Measurements from ENCODE around the gene PNCK.

The PNCK gene

DNA sequence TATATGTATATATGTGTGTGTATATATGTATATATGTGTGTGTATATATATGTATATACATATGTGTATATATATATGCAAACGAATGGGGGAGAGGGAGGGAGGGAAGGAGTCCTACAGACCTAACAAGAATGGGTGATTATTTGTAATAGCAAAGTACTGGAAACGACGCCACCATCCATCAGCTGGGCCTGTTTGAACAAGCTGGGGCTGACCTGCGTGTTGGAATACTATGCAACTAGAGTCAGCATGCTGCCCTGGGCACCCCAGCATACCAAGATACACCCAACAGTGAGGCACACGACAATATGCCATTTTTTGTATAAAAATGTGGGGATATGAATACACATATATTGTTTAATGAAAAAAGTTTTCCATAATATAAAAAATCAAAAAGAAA, 53.0 kb downstream of the PNCK start:
- CTCF ChIA-PET = interaction anchor here (1.2 kb wide), 1 partner anchor 11 kb away, joined by 3 read pairs; no protein-coding TSS in a partner anchor
- DNase-seq (ENCODE audit: low read depth, low spot score) = no peak
- POLR2A ChIA-PET = no interaction called here
- no peak overlapping the region for H3K4me3 ChIP-seq (ENCODE audit: low read depth, low read length)
- TF ChIP-seq, protein P1, sequence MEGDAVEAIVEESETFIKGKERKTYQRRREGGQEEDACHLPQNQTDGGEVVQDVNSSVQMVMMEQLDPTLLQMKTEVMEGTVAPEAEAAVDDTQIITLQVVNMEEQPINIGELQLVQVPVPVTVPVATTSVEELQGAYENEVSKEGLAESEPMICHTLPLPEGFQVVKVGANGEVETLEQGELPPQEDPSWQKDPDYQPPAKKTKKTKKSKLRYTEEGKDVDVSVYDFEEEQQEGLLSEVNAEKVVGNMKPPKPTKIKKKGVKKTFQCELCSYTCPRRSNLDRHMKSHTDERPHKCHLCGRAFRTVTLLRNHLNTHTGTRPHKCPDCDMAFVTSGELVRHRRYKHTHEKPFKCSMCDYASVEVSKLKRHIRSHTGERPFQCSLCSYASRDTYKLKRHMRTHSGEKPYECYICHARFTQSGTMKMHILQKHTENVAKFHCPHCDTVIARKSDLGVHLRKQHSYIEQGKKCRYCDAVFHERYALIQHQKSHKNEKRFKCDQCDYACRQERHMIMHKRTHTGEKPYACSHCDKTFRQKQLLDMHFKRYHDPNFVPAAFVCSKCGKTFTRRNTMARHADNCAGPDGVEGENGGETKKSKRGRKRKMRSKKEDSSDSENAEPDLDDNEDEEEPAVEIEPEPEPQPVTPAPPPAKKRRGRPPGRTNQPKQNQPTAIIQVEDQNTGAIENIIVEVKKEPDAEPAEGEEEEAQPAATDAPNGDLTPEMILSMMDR (IDR thresholded peaks at IDR 0.05; ENCODE audit: insufficient read depth, low read length, missing control alignments) = no peak

All from AG04449 (cell line).